Measurements from ENCODE around the gene SNRNP27. TPM values are rescaled to one million over a fixed set of nuclear protein-coding genes. Genes with fewer than 3 reads are reported as not detected.
A peak's percentile ranks its signal among the peaks of the same experiment; 100 is the strongest.
"Not testable (repeated sequence)": the region's sequence is repeated elsewhere in the genome, so short reads cannot be mapped to it uniquely, and the experiment has no call there.

SNRNP27 gene
- total RNA-seq, 2 donors from 2014 or later = 30.7 to 32.7 TPM

DNA sequence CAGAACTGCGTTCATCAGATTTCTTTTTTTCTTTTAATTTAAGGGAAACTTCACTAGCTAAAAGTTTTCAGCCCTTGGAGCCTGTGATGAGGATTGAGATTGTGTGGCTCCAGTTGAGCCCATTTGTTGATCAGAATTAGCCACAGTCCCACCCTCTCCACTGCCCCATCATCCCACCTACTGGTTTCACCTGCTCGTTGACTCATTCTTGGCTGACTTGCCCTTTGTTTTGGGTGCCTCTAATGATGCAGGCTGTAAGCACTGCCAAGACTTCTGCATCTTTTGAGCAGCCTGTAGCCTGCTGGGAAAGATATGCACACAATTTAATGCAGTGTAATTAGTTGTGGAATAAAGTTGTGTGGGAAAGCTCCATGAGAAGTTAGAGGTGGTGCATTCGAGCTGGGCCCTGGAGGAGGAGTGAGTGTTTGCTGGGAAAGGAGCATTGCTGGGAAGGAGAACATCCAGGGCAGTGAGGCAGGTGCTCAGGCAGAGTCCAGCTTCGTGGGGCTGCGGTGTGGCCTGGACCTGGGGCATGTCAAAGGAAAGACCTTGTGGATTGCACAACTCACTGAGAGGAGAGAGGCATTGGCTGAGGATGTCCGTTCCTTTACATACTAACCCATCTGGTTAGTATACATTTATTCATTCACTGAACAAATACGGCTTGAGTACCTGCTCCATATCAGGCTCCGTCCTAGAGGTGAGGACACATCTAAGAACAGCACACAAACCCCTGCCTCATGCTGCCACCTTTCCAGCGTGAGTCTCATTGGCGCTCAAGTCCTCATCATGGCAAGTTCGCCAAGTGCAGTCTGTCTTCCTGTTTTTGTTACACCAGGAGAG lies 49.5 kb downstream of the SNRNP27 start:
- ATAC-seq = peak; percentile 17
- no peak for DNase-seq
- intact Hi-C loops (cut with DNase I, micrococcal nuclease) = no loop called here

DNA sequence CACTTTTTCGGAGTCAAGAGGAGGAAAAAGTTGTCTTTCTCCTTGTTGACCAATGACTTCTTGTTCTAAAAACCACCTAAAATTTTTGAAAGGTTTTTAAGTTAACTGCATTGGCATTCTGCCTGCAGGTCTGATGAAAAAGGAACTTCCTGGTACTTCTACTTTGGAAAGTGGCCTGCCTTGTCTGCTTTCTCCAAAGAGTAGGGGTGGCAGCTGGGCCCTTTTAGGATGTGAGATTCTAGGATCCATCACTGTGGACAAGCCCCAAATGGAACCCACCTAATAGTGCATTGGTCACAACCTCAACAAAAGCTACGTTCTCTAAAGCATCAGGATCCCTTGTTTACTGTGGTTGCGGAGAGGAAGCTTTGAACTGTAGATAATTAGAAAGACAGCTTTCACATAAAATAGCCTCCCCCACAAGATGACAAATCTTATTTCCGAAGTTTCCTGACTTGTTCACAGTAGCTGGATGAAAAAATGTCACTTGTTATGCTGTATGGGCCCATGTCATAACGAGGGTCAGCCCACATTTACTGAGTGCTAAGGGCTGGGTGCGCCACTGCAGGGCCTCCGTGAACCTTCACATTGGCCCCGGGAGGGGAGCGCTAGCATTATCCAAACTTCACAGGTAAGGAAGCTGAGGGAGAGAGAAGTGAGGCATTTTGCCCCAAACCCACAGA lies 50.2 kb downstream of the SNRNP27 start:
- DNase-seq = no peak
- ATAC-seq = no peak
- intact Hi-C loops (cut with DNase I, micrococcal nuclease) = no loop called here

DNA sequence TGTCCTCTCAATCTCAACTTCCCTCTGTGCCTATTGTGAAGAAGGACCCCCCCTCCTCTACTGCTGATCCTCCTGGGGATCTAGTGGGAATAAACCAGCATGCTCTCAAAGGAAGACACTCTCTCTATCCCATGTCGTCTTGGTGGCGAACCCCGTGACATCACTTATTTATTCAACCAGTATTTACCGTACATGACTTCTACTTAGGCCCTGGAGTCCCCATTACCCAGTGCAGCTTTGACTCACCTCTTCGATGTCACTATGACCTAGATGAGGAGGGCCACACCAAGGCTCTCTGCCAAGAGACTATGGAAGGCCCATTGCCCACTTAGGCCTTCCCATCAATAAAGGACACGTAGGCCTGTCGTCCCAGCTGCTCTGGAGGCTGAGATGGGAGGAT lies 51.0 kb downstream of the SNRNP27 start:
- no peak for DNase-seq
- ATAC-seq = no peak
- intact Hi-C loops (cut with DNase I, micrococcal nuclease) = no loop called here

DNA sequence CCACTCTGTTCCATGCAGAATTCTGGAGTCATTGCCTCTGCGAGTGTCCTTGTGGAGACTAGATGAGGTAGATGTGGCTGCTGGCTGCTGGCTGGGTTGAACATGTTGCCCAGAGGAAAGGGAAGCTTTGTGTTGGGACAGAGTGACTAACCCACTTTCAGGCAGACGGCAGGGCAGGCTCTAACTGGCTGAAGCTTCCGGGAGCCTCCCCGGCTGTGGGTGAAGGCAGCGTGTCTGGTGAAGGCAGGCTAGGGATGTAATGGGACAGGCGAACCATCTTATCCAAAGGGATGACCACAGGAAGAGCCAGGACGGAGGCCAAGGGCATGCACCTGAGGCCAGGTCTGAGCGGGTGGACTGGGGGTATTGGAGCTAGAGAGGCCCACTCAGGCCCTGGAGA lies 51.7 kb downstream of the SNRNP27 start:
- ATAC-seq = no peak
- DNase-seq = no peak
- intact Hi-C loops (cut with DNase I, micrococcal nuclease) = no loop called here

DNA sequence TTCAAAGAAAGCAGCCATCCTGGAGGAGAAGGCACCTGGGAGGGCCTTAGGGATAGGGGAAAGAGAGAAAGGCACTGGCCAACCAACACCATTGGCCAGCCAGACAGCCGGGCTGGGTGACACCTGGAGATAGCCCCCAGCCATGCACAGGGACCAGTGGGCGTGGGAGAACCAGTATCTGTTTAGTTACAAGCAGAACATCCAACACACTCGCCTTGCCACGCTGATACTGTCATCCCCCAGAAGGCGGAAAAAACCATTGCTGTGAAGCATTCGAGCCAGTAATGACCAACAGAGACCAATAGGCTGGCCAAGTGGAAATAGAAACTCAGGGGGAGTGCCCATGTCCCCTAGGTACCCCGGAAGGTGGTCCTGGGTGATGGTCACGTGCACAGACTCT lies 52.2 kb downstream of the SNRNP27 start:
- DNase-seq = no peak
- intact Hi-C loops (cut with DNase I, micrococcal nuclease) = no loop called here
- no peak for ATAC-seq

DNA sequence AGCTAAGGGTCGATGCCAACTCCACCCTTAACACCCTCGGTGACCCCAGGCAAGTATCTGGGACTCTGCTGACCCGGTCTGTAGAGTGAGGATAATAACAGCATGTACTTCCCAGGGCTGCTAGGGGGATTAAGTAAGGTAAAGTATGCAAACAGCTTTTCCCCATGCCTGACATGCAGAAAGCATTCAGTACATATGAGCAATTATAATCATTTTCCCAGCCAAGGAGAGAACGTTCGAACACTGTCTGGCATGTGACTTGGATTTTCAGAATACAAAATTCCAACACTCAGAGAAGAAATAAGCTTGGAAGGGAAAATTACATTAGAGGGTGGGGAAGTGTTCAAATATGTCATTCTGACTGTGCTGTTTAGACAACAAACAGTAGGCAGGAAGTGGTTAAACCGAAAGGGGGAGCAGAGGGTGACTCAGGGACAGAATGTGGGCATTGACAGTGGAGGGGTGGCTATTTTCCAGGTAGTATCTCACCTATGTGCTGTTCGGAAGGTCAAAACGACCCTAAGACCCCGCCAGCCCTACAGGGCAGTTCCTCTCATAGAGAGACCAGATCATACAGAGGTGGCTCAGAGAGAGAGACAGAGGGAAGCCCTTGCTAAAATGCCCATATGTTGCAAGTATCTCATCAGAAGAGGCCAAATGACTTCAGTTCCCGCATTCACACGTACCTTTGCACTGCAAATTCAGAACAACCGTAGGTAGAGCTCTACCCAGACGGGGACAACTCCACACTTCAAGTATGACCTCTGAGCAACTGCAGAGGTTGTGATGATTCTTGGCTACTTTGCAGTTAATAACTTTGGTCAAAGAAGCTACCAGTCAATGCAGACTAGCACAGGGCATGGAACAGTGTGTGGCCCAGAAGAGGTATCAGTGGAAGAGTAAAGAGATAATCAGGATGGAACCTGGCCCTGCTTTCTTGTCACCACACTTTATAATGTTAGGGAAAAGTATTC lies 52.9 kb downstream of the SNRNP27 start:
- ATAC-seq = peak; percentile 49
- intact Hi-C loops (cut with DNase I, micrococcal nuclease) = no loop called here
- no peak for DNase-seq

DNA sequence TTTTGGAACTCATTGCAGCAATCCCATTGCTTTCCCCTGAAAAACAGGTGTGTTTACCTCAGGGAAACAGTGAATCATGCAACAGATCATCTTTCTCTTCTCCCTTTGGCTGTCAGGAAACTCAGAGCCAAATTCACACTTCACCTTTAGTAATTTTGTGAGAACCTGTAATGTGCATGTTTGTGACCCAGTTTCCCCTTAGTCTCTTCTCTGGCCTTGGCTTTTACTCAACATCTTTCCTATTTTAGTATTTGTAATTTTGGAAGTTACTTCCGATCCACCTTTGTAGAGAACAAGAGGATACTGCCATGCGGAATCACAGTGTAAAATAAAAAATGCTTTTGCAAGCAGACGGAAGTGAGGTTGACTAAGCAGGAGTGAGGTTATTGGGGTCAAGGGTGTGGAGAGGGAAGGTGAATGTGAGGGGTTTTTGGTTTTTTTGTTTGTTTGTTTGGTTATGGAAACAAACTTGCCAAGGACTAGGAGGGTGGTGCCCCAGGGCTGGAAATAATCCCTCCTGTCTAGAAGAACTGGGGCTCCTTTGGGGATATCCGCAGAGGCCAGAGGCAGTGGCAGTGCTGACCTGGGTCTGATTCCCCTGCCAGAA lies 53.7 kb downstream of the SNRNP27 start:
- no peak for ATAC-seq
- intact Hi-C loops (cut with DNase I, micrococcal nuclease) = no loop called here

DNA sequence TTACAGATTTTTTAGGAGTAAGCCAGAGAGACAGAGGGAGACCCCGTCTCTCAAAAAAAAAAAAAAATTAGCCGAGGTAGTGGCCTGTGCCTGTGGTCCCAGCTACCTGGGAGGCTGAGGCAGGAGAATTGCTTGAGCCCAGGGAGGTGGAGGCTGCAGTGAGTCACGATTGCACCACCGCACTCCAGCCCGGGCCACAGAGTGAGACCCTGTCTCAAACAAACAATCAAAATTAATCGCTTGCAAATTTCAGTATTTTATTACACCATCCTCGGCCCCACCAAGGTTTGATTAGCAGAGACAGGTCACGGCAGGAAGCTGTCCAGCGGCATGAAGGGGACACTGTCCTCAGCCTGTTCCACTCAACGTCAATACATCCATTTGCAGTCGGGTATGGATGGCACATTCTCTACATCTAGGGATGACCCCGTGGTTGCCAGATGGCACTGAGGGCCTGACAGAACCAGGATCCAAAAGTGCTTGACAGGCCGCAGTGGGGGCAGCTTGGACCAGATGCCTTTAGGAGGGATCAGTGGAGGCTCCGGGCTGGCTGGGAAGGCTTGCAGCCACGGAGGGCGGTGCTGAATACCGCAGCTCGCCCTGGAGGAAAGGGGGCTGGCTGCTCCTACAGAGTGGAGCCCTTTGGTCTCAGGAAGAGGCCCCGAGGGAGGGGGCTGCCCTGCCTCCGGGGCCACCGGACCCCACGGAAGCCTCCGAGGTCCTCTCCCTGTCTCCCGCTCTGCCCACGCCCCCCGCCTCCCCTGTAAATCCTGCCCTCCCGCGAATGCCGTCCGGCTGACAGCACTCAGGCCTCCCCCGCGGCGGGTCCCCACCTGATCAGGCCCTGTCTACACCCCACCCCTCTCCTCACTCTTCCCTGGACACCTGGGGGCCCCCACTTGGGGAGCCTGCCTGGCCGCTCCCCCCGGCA lies 54.5 kb downstream of the SNRNP27 start:
- DNase-seq (no peak), ATAC-seq (no peak)
- intact Hi-C loops (cut with DNase I, micrococcal nuclease) = no loop called here

More for the DNA sequence above, 53.7 kb downstream of the SNRNP27 start:
- no peak for DNase-seq

DNA sequence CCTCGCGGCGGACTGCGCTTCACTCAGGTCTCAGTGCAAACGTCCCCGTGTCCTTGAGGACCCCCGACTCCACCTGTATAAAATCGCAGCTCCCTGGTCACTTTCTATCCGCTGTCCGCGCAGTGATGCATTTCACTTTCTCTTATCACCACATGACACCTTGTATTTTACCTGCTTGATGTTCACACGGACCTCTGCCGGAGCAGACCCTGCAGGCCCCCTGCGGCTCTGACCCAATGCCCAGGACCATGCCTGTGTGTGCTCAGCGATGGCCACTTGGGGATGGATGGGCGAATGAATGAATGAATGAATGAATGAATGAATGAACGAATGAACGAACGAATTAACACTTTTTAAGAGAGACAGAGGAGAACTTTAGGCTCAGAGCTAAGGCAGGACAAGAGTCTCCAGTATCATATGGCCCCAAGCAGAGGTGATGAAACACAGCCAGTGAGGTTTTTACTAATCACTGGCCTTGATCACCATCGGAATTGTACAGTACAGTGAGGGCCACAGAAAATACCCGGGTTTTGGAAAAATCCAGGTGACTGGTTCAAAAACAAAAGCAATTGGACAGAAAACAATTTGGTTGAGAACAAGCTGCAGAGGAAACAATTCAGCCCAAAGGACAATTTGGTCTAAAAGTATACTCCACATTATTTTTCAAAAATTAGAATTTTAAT lies 55.3 kb downstream of the SNRNP27 start:
- DNase-seq (no peak), ATAC-seq (no peak)
- intact Hi-C loops (cut with DNase I, micrococcal nuclease) = no loop called here

DNA sequence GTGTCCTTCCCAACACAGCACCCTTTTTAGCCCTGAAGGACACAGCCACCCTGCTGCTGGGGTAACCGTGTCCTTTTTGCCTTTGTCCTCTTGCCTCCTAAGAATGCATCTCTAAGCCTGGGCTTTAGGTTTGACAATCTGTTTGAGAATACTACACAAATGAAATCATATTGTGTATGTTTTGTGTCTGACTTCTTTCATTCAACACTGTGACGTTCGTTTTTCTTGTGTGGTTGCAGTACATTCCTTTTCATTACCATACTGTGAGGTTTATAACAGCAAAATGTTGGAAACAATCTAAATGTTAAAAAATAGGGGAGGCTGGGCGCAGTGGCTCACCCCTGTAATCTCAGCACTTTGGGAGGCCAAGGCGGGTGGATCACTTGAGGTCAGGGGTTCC lies 56.5 kb downstream of the SNRNP27 start:
- no peak for ATAC-seq
- intact Hi-C loops (cut with DNase I, micrococcal nuclease) = no loop called here
- no peak for DNase-seq

DNA sequence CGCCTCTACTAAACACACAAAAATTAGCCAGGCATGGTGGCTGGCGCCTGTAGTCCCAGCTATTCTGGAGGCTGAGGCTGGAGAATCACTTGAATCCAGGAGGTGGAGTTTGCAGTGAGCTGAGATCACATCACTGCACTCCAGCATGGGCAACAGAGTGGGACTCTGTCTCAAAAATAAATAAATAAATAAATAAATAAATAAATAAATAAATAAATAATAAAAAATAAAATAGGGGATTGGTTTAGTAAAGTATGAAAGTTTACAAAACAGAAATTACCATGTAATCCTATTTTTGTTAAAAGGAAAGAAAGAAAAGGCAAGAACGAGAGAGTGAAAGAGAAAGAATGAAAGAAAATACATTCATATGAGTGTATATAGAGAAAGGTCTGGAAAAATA lies 56.9 kb downstream of the SNRNP27 start:
- DNase-seq; intact Hi-C loops (cut with DNase I, micrococcal nuclease); ATAC-seq: not testable (repeated sequence)

DNA sequence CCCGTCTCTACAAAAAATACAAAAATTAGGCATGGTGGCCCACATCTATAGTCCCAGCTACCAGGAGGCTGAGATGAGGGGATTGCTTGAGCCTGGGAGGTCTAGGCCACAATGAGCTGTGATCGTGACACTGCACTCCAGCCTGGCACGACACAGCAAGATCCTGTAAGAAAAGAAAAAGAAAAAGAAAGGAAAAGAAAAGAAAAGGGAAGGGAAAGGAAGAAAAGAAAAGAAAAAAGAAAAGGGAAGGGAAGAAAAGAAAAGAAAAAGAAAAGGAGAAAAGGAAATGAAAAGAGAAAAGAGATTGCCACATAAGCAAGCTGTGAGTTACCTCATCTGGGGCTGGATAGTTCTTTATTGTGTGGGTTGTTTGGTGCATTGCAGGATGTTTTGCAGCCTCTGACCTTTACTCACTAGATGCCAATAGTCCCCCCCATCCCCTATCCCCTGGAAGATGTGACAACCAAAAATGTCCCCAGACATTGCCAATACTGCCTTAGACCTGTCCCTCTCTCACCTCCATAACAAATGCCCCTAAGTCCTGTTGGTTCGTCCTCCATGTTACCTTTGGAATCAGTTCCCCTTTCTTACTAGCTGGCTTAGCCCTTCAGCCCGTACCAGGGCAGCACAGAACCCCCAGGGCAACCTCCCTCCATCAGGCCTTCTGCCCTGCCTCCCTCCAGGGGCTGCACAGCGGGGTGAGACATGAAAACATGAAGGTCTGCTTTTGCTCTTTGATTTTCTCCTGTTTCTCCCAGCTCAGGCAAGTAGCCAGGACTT lies 58.8 kb downstream of the SNRNP27 start:
- no peak for DNase-seq
- ATAC-seq = no peak
- intact Hi-C loops (cut with DNase I, micrococcal nuclease) = no loop called here

DNA sequence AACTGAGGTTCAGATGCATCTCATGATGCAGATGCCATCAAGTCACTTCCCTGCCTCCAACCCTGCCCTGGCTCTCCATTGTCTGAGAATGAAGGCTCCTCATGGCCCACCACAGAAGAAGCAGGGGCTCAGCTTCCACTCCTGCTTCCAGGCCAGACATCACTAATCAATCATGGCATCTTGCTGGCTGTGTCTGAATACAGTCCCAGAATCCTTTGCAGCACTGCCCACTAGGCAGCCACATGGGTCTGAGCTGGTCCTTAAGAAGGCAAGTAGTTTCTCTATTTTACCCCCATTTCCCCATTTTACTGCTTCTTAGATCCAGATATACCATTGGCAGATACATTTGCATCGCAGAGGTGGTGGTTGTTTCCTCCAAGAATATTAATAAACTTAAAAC lies 60.3 kb downstream of the SNRNP27 start:
- ATAC-seq = no peak
- intact Hi-C loops (cut with DNase I, micrococcal nuclease) = no loop called here
- no peak for DNase-seq

Measured in left colon (tissue), 2 donors.